ENCODE data around the gene CRTC3. TPM values are rescaled to one million over a fixed set of nuclear protein-coding genes. Genes with fewer than 3 reads are reported as not detected.

Gene CRTC3
- total RNA-seq, 1 experiment from 2014 or later: 3.9 TPM

- H3K27ac Mint-ChIP-seq: no peak overlapping the region
- H3K23me2 ChIP-seq (ENCODE audit: insufficient read length, low read depth, low read length, poor library complexity, severe bottlenecking): no peaks in the 10 kb centered on the region
These were observed 94.7 kb downstream of the CRTC3 start for GRCh38 chr15:90624278-90624981.

More at GRCh38 chr15:90624278-90624981, 94.7 kb downstream of the CRTC3 start:
- Histone ChIP-seq H2AK5ac (ENCODE audit: insufficient read length, low read length) (no peak overlapping the region), H3K9me3 (ENCODE audit: control insufficient read depth, low read depth, low read length) (no peaks in the 10 kb centered on the region), H4K91ac (ENCODE audit: insufficient read length, low read depth, low read length) (no peak overlapping the region), H3K56ac (ENCODE audit: insufficient read length, low read depth, low read length) (no peak overlapping the region), H4K20me1 (ENCODE audit: control insufficient read depth, insufficient read depth, insufficient read length) (no peaks in the 10 kb centered on the region), H2BK20ac (ENCODE audit: low read depth, low read length, poor library complexity, severe bottlenecking) (no peak overlapping the region), H3K79me1 (ENCODE audit: insufficient read depth, low read depth, low read length, poor library complexity, severe bottlenecking) (no peaks in the 10 kb centered on the region), H3K9ac (ENCODE audit: extremely low read depth, insufficient read length, low read length) (no peak overlapping the region), H4K5ac (ENCODE audit: insufficient read length, low read depth, low read length) (no peak overlapping the region), H3T11ph (ENCODE audit: low read length) (no peak overlapping the region), H2AFZ (ENCODE audit: low read length) (no peak overlapping the region), H3K4ac (ENCODE audit: low read depth, low read length) (no peak overlapping the region), H3K27me3 (ENCODE audit: insufficient read depth, low read length) (no peaks in the 10 kb centered on the region), H3K4me2 (ENCODE audit: insufficient read depth, insufficient read length, low read length) (no peak overlapping the region), H2BK120ac (ENCODE audit: low read depth, low read length, poor library complexity, severe bottlenecking) (no peak overlapping the region), H2BK5ac (ENCODE audit: insufficient read length, low read length) (no peak overlapping the region), H4K8ac (replicated peaks; ENCODE audit: insufficient read length, low read depth, low read length) (no peak overlapping the region), H3K23ac (ENCODE audit: insufficient read length, low read depth, low read length) (no peak overlapping the region), H2BK15ac (ENCODE audit: low read depth, low read length) (no peak overlapping the region), H3K27ac (ENCODE audit: insufficient read length, low read depth, low read length) (no peak overlapping the region), H3K14ac (ENCODE audit: insufficient read depth, low read length) (no peak overlapping the region), H3K18ac (ENCODE audit: insufficient read length, low read depth, low read length) (no peak overlapping the region), H3K4me1 (ENCODE audit: insufficient read depth, low read length) (no peaks in the 10 kb centered on the region; the same call in 1 of the 2 replicates), H2BK12ac (ENCODE audit: insufficient read length, low read depth, low read length) (no peak overlapping the region), H3K79me2 (ENCODE audit: insufficient read depth, low read length) (no peaks in the 10 kb centered on the region)
- no peak overlapping the region for H3K4me3 Mint-ChIP-seq
- no peak for DNase-seq
- WGBS (ENCODE audit: extremely low coverage, insufficient read length, low lambda C conversion rate): no CpG with 5 or more reads among the region's 13 CpGs
- H3K4me1 Mint-ChIP-seq: peaks cover 0 to 5% of the 10 kb centered on the region in 2 experiments; a peak in 1 of 4 replicates
- H3K9me3 Mint-ChIP-seq: no peaks in the 10 kb centered on the region
- H3K27me3 Mint-ChIP-seq (ENCODE audit: low read depth): no peaks in the 10 kb centered on the region
- H3K36me3 Mint-ChIP-seq (ENCODE audit: insufficient read depth in 1 of 3, low read depth in 3 of 3): peaks cover 0 to 4% (median 4%) of the 10 kb centered on the region in 3 experiments; a peak in 3 of 7 replicates
- TF ChIP-seq CTCF (conservative IDR thresholded peaks at IDR 0.05): no peak
